HG02943 (cell line): Measurements from ENCODE around the gene TMEM163.

Experiments used
- ATAC-seq: cut with Tn5 transposase; IDR thresholded peaks from one replicate; pipeline ENCODE4 v1.9.1; 2021; ENCODE audit warnings: mild to moderate bottlenecking, low read depth, moderate library complexity; ENCODE audit not compliant: unreplicated experiment

TMEM163 gene

GRCh38 chr2:134465228-134466105, 253.3 kb downstream of the TMEM163 start:
- no peak for ATAC-seq

- ATAC-seq, result no peak
These were observed 255.1 kb downstream of the TMEM163 start for GRCh38 chr2:134463699-134464022.

- ATAC-seq, result no peak
These were observed 255.8 kb downstream of the TMEM163 start for GRCh38 chr2:134462791-134463698.

GRCh38 chr2:134462275-134462674, 256.5 kb downstream of the TMEM163 start:
- ATAC-seq, result no peak

- ATAC-seq, result no peak
These were observed 257.3 kb downstream of the TMEM163 start for GRCh38 chr2:134461511-134461910.

- ATAC-seq, result peak; percentile 82
These were observed 258.2 kb downstream of the TMEM163 start for GRCh38 chr2:134460583-134460998.

GRCh38 chr2:134459706-134460406, 258.9 kb downstream of the TMEM163 start:
- no peak for ATAC-seq

- no peak for ATAC-seq
These were observed 259.9 kb downstream of the TMEM163 start for GRCh38 chr2:134458950-134459349.

- ATAC-seq, result no peak
These were observed 260.3 kb downstream of the TMEM163 start for GRCh38 chr2:134458473-134458853.

- ATAC-seq, result no peak
These were observed 260.9 kb downstream of the TMEM163 start for GRCh38 chr2:134457765-134458472.

- ATAC-seq, result no peak
These were observed 261.4 kb downstream of the TMEM163 start for GRCh38 chr2:134457353-134457752.

GRCh38 chr2:134455426-134455825, 263.4 kb downstream of the TMEM163 start:
- ATAC-seq, result no peak

- no peak for ATAC-seq
These were observed 263.9 kb downstream of the TMEM163 start for GRCh38 chr2:134454931-134455330.

- no peak for ATAC-seq
These were observed 264.4 kb downstream of the TMEM163 start for GRCh38 chr2:134454426-134454825.

- ATAC-seq, result no peak
These were observed 264.8 kb downstream of the TMEM163 start for GRCh38 chr2:134453973-134454372.

GRCh38 chr2:134453476-134453875, 265.3 kb downstream of the TMEM163 start:
- ATAC-seq, result no peak

- no peak for ATAC-seq
These were observed 266.6 kb downstream of the TMEM163 start for GRCh38 chr2:134452042-134452733.

GRCh38 chr2:134451347-134451630, 267.5 kb downstream of the TMEM163 start:
- ATAC-seq, result no peak

- no peak for ATAC-seq
These were observed 268.9 kb downstream of the TMEM163 start for GRCh38 chr2:134449751-134450513.
